PC-3 (cell line): Measurements from ENCODE around the gene WDR90. TPM values are rescaled to one million over a fixed set of nuclear protein-coding genes. Genes with fewer than 3 reads are reported as not detected.

Experiments used
- ATAC-seq: fragments of 200-7000 bp; cut with Tn5 transposase; 2 replicates; pipeline ENCODE4 v1.9.1; 2020; ENCODE audit warnings: mild to moderate bottlenecking, moderate library complexity
- BruUV-seq: library from RNA; stranded (reverse); fragments of 400-500 nt; replicated peaks from 2 replicates; lab custom pipeline; 2021; lab: Mats Ljungman, UMichigan
- CTCF ChIA-PET: fragments of 300-600 bp; sonication (Branson Sonifier 250); formaldehyde crosslinking; loops from one replicate; lab custom pipeline; 2022; ENCODE audit warnings: antibody characterized with exemption; lab: Charles Lee
- POLR2A ChIA-PET: fragments of 300-600 bp; sonication (Branson Sonifier 250); formaldehyde crosslinking; loops from one replicate; lab custom pipeline; 2022; ENCODE audit warnings: antibody characterized with exemption; ENCODE audit not compliant: unreplicated experiment; lab: Charles Lee
- DNase-seq: peaks from one replicate; pipeline ENCODE4 v3.0.0-alpha.2; 2015
- H2AFZ ChIP-seq: fragments of 300-600 bp; sonication (generic); 2 replicates; pipeline ENCODE4 v1.6.0; 2016; ENCODE audit warnings: antibody characterized with exemption, low read length
- H3F3A ChIP-seq: fragments of 300-600 bp; sonication (generic); one replicate; pipeline ENCODE4 v1.6.0; 2017; ENCODE audit warnings: antibody characterized with exemption, low read length, control low read depth, mild to moderate bottlenecking; ENCODE audit not compliant: unreplicated experiment
- H3K27ac ChIP-seq: fragments of 300-600 bp; sonication (generic); 2 replicates; pipeline ENCODE4 v1.5.1; 2016; ENCODE audit warnings: mild to moderate bottlenecking, low read length
- H3K27me3 ChIP-seq: fragments of 300-600 bp; sonication (generic); 2 replicates; pipeline ENCODE4 v1.6.1; 2016; ENCODE audit warnings: low read length, mixed read lengths
- H3K36me3 ChIP-seq: fragments of 300-600 bp; sonication (generic); 2 replicates; pipeline ENCODE4 v1.6.1; 2016; ENCODE audit warnings: low read depth, mixed run types, low read length, mixed read lengths
- H3K4me1 ChIP-seq: fragments of 300-600 bp; sonication (generic); 2 replicates; pipeline ENCODE4 v1.5.1; 2016; ENCODE audit warnings: low read length; ENCODE audit not compliant: insufficient read depth
- H3K4me2 ChIP-seq: fragments of 300-600 bp; sonication (generic); 2 replicates; pipeline ENCODE4 v1.6.0; 2016; ENCODE audit warnings: low read length
- H3K4me3 ChIP-seq: fragments of 300-600 bp; sonication (generic); 2 replicates; pipeline ENCODE4 v1.5.1; 2016; ENCODE audit warnings: mild to moderate bottlenecking, low read length, mixed read lengths
- H3K79me2 ChIP-seq: fragments of 300-600 bp; sonication (generic); 2 replicates; pipeline ENCODE4 v1.6.1; 2017; ENCODE audit warnings: low read length, mixed read lengths
- H3K9ac ChIP-seq: fragments of 300-600 bp; sonication (generic); 2 replicates; pipeline ENCODE4 v1.6.0; 2016; ENCODE audit warnings: mild to moderate bottlenecking, low read length
- H3K9me2 ChIP-seq: fragments of 300-600 bp; sonication (generic); replicated peaks from 2 replicates; pipeline ENCODE4 v1.6.1; 2016; ENCODE audit warnings: mixed run types, low read length, mixed read lengths
- H3K9me3 ChIP-seq: fragments of 300-600 bp; sonication (generic); 2 replicates; pipeline ENCODE4 v1.6.1; 2016; ENCODE audit warnings: low read length, mixed read lengths
- H4K20me1 ChIP-seq: fragments of 300-600 bp; sonication (generic); 2 replicates; pipeline ENCODE4 v1.6.1; 2016; ENCODE audit warnings: low read length, mixed read lengths
- EZH2 ChIP-seq: fragments of 300-600 bp; sonication (generic); IDR thresholded peaks from one replicate; pipeline ENCODE4 v1.6.1; 2017; ENCODE audit warnings: antibody characterized with exemption, mild to moderate bottlenecking, low read length; ENCODE audit not compliant: unreplicated experiment
- EZH2phosphoT487 ChIP-seq: fragments of 300-600 bp; sonication (generic); IDR thresholded peaks from 2 replicates; pipeline ENCODE4 v1.6.1; 2018; ENCODE audit warnings: mild to moderate bottlenecking, antibody characterized with exemption, low read length, borderline replicate concordance
- intact Hi-C: fragments of 100-400 bp; cut with micrococcal nuclease; formaldehyde crosslinking; loops from 2 replicates; pipeline ENCODE4 v1.9.0; 2023
- total RNA-seq: library from RNA; depleted of rRNA; stranded (reverse); fragments of >200 nt; gene quantifications from 2 replicates; pipeline ENCODE4 v1.2.3, GENCODE V29; 2014
- TF ChIP-seq, protein P1 (sequence below): fragments of 300-600 bp; sonication (generic); conservative IDR thresholded peaks from 2 replicates; pipeline ENCODE4 v1.5.1; 2017; ENCODE audit warnings: antibody characterized with exemption, low read depth, mild to moderate bottlenecking, low read length

Gene WDR90
- total RNA-seq, 1 experiment from 2014 or later: 44.4 TPM

DNA sequence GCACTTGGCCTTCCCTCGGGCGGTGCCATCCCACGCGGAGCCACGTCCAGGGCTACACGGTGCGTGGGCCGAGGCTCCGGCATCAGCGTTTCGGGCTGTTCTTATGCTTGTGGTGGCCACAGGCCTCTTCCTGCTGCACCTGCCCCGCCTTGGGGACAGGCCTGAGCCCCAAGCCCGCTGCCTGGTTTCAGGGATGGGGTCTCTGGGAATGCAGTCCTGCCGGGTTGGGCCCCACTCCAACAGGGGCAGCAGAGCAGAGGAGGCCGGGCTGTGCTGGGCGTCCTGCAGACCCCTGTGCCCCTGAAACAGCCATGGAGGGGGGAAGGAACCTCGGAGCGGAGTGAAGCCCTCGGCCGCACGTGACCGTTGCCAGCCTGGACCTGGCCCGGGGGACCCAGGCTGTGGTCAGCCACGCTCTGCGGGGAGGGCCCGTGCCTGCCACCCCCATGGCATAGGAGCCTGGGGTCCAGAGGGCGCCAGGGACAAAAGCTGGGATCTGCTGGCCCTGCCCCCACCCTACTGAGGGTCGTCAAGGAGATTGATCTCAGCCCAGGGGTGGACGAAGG, 18.8 kb upstream of the WDR90 start:
- BruUV-seq: no TSS peak
- ATAC-seq (no peak), DNase-seq (no peak)
- Histone ChIP-seq H3K27ac (no peak overlapping the region), H3K4me1 (peaks cover 17% of the 10 kb centered on the region), H3K9me2 (no peaks in the 10 kb centered on the region), H3K4me2 (no peak overlapping the region), H3K36me3 (no peaks in the 10 kb centered on the region), H3F3A (no peaks in the 10 kb centered on the region), H4K20me1 (no peaks in the 10 kb centered on the region), H3K9me3 (no peaks in the 10 kb centered on the region), H3K9ac (no peak overlapping the region), H3K4me3 (no peak overlapping the region), H3K79me2 (peaks cover 6% of the 10 kb centered on the region), H2AFZ (no peak overlapping the region), H3K27me3 (no peaks in the 10 kb centered on the region)
- TF ChIP-seq EZH2 (no peak), EZH2phosphoT487 (no peak)
- TF ChIP-seq, protein P1, sequence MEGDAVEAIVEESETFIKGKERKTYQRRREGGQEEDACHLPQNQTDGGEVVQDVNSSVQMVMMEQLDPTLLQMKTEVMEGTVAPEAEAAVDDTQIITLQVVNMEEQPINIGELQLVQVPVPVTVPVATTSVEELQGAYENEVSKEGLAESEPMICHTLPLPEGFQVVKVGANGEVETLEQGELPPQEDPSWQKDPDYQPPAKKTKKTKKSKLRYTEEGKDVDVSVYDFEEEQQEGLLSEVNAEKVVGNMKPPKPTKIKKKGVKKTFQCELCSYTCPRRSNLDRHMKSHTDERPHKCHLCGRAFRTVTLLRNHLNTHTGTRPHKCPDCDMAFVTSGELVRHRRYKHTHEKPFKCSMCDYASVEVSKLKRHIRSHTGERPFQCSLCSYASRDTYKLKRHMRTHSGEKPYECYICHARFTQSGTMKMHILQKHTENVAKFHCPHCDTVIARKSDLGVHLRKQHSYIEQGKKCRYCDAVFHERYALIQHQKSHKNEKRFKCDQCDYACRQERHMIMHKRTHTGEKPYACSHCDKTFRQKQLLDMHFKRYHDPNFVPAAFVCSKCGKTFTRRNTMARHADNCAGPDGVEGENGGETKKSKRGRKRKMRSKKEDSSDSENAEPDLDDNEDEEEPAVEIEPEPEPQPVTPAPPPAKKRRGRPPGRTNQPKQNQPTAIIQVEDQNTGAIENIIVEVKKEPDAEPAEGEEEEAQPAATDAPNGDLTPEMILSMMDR: no peak
- CTCF ChIA-PET: no interaction called here
- POLR2A ChIA-PET: no interaction called here
- intact Hi-C loops: no loop called here

DNA sequence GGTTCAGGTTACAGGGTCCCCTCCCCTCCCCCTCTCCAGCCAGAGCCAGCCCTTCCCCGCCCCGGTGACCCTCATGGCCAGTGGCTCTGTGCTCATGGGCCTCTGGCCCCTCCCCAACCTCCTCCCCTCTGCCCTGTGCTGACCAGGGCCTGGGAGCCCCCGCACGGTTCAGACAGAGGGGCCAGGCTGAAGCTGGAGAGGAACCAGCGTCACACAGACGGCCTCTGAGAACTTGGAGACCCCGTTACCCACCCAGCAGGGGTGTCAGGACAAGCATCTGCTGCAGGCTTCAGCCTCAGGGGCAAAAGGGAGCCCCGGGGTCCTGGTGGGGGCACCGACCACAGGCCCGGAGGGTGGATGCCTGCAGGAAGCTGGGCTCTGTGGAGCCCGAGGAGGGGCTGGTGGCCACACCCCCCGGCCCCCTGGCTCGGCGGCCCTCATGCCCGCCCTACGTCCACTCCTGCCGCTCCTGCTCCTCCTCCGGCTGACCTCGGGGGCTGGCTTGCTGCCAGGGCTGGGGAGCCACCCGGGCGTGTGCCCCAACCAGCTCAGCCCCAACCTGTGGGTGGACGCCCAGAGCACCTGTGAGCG, 18.3 kb upstream of the WDR90 start, which contains the start of gene WFIKKN1:
WFIKKN1 (plus strand) TSS at position 171 of the 591 bp plus-strand sequence; CDS start at position 440, 269 bp downstream.
- no peak within 1 kb of the TSS for H3K9ac ChIP-seq
- no peak within 1 kb of the TSS for H3K4me2 ChIP-seq
- no peak within 1 kb of the TSS for H2AFZ ChIP-seq
- no peaks in the 10 kb centered on the region for H3K9me2 ChIP-seq
- BruUV-seq: no TSS peak
- no peak within 1 kb of the TSS for H3K27ac ChIP-seq
- no peaks in the 10 kb centered on the region for H3K27me3 ChIP-seq
- H3K36me3 ChIP-seq: no peaks in the 10 kb centered on the region
- peaks cover 17% of the 10 kb centered on the region for H3K4me1 ChIP-seq
- TF ChIP-seq, protein P1: no peak
- TF ChIP-seq EZH2: no peak
- no peak for TF ChIP-seq EZH2phosphoT487
- H3K9me3 ChIP-seq: no peaks in the 10 kb centered on the region
- peaks cover 12% of the 10 kb centered on the region for H3K79me2 ChIP-seq
- ChIA-PET POLR2A (no interaction called here), CTCF (no interaction called here)
- H3K4me3 ChIP-seq: no peak within 1 kb of the TSS
- H4K20me1 ChIP-seq: no peaks in the 10 kb centered on the region
- H3F3A ChIP-seq: no peaks in the 10 kb centered on the region
- DNase-seq (no peak), ATAC-seq (no peak)
- intact Hi-C loops: no loop called here

DNA sequence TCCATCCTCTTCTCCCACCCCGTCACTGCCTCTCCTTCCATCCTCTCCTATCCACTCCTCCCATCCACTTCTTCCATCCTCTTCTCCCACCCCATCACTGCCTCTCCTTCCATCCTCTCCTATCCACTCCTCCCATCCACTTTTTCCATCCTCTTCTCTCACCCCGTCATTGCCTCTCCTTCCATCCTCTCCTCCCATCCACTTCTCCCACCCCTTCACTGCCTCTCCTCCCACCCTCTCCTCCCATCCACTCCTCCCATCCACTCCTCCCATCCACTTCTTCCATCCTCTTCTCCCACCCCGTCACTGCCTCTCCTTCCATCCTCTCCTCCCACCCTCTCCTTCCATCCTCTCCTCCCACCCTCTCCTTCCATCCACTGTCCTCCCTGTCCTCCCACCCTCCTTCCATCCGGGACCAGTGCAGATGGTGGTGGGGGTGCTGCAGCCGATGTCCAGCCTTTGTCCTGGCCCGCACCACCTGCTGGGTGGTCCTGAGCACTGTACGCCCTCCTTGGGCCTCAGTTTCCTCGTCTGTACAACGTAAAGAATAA, 17.3 kb upstream of the WDR90 start:
- H3K27ac ChIP-seq: no peak overlapping the region
- intact Hi-C loops: no loop called here
- no peak for DNase-seq
- no peaks in the 10 kb centered on the region for H3F3A ChIP-seq
- H3K4me1 ChIP-seq: peaks cover 9% of the 10 kb centered on the region
- TF ChIP-seq, protein P1: no peak
- TF ChIP-seq EZH2: no peak
- no peak for TF ChIP-seq EZH2phosphoT487
- H3K4me3 ChIP-seq: no peak overlapping the region
- no peak overlapping the region for H2AFZ ChIP-seq
- no peaks in the 10 kb centered on the region for H3K27me3 ChIP-seq
- no peak overlapping the region for H3K9ac ChIP-seq
- H3K79me2 ChIP-seq: peaks cover 12% of the 10 kb centered on the region
- no TSS peak for BruUV-seq
- no peak overlapping the region for H3K4me2 ChIP-seq
- CTCF ChIA-PET: no interaction called here
- POLR2A ChIA-PET: no interaction called here
- no peaks in the 10 kb centered on the region for H3K9me3 ChIP-seq
- ATAC-seq: no peak
- H3K36me3 ChIP-seq: no peaks in the 10 kb centered on the region
- H3K9me2 ChIP-seq: no peaks in the 10 kb centered on the region
- H4K20me1 ChIP-seq: no peaks in the 10 kb centered on the region
